ENCODE measurements around the gene MYL9.

DNA sequence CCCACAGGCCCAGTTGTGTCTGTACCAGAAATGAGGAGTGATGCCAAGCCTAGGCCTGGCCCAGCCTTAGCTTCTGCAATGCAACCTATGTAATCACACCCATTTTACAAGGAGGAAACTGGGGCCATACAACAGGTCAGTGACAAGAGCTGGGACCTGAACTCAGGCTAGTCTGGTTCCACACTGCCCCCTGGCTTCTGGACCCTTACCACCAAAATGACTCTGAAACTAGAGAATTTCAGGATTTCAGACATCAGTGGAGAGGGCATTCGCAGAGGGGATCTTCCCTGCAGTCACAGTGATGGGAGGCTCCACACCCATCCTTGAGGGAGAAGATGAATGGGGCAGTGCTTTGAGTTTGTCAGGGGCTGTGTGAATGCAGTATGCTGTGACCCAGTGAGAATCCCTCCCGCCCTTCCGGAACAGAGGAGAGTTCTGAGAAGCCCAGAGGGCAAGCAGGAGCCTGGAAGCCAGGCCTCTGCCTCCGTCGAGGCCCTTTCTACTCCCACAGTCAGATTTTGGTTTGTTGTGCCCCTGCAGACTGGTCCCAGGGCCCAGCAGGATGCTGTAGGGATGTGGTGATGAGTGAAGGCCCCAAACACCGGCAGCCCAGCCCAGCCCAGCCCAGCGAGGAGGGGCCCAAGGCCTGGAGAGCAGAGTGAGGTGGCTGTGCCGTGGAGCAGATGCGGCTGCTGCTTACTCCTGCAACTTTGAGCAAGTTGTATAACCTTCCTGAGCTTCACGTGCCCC is 48.1 kb upstream of the MYL9 start:
- no peak for TF ChIP-seq POLR2AphosphoS5 (IDR thresholded peaks at IDR 0.05; ENCODE audit: borderline replicate concordance, low read depth, low read length)
- no peak for TF ChIP-seq EZH2 (IDR thresholded peaks at IDR 0.05)
